ENCODE results near the gene SHISA7.

SHISA7 gene

GRCh38 chr19:55482156-55482961 lies 39.3 kb upstream of the SHISA7 start:
- in situ Hi-C loops (cut with MboI; ENCODE audit: low sequenced_read_pairs) = no loop called here

GRCh38 chr19:55481794-55482155 lies 38.7 kb upstream of the SHISA7 start:
- in situ Hi-C loops (cut with MboI; ENCODE audit: low sequenced_read_pairs) = no loop called here

GRCh38 chr19:55481148-55481793 lies 38.2 kb upstream of the SHISA7 start:
- in situ Hi-C loops (cut with MboI; ENCODE audit: low sequenced_read_pairs) = no loop called here

- in situ Hi-C loops (cut with MboI; ENCODE audit: low sequenced_read_pairs) = no loop called here
These were observed 36.5 kb upstream of the SHISA7 start for GRCh38 chr19:55479451-55480230.

GRCh38 chr19:55479045-55479444 lies 35.9 kb upstream of the SHISA7 start:
- in situ Hi-C loops (cut with MboI; ENCODE audit: low sequenced_read_pairs) = no loop called here

GRCh38 chr19:55478364-55478763 lies 35.3 kb upstream of the SHISA7 start:
- in situ Hi-C loops (cut with MboI; ENCODE audit: low sequenced_read_pairs) = no loop called here

- in situ Hi-C loops (cut with MboI; ENCODE audit: low sequenced_read_pairs) = no loop called here
These were observed 34.8 kb upstream of the SHISA7 start for GRCh38 chr19:55477905-55478304.

- in situ Hi-C loops (cut with MboI; ENCODE audit: low sequenced_read_pairs) = no loop called here
These were observed 33.1 kb upstream of the SHISA7 start, which contains the start of gene ZNF628 for GRCh38 chr19:55476100-55476775. TSS of gene ZNF628 (plus strand) at chr19:55476617. CDS start at chr19:55479911, 3,294 bp downstream.

- in situ Hi-C loops (cut with MboI; ENCODE audit: low sequenced_read_pairs) = no loop called here
These were observed 31.5 kb upstream of the SHISA7 start for GRCh38 chr19:55474269-55475265.

GRCh38 chr19:55473225-55474012 lies 30.3 kb upstream of the SHISA7 start:
- in situ Hi-C loops (cut with MboI; ENCODE audit: low sequenced_read_pairs) = no loop called here

GRCh38 chr19:55472463-55472862 lies 29.4 kb upstream of the SHISA7 start:
- in situ Hi-C loops (cut with MboI; ENCODE audit: low sequenced_read_pairs) = no loop called here

GRCh38 chr19:55471266-55471665 lies 28.2 kb upstream of the SHISA7 start:
- in situ Hi-C loops (cut with MboI; ENCODE audit: low sequenced_read_pairs) = no loop called here

- in situ Hi-C loops (cut with MboI; ENCODE audit: low sequenced_read_pairs) = no loop called here
These were observed 24.9 kb upstream of the SHISA7 start for GRCh38 chr19:55468054-55468393.

GRCh38 chr19:55467236-55468053 lies 24.3 kb upstream of the SHISA7 start:
- in situ Hi-C loops (cut with MboI; ENCODE audit: low sequenced_read_pairs) = no loop called here

GRCh38 chr19:55466241-55466614 lies 23.1 kb upstream of the SHISA7 start:
- in situ Hi-C loops (cut with MboI; ENCODE audit: low sequenced_read_pairs) = no loop called here

- in situ Hi-C loops (cut with MboI; ENCODE audit: low sequenced_read_pairs) = no loop called here
These were observed 22.6 kb upstream of the SHISA7 start for GRCh38 chr19:55465460-55466240.

- in situ Hi-C loops (cut with MboI; ENCODE audit: low sequenced_read_pairs) = no loop called here
These were observed 21.6 kb upstream of the SHISA7 start, which contains the start of gene C19orf85 for GRCh38 chr19:55464662-55465054. TSS of gene C19orf85 (minus strand) at chr19:55464751. CDS start at chr19:55464554, 197 bp downstream.
